ENCODE results near the gene THPO. TPM values are rescaled to one million over a fixed set of nuclear protein-coding genes. Genes with fewer than 3 reads are reported as not detected.
A peak's percentile ranks its signal among the peaks of the same experiment; 100 is the strongest.

Gene THPO
- total RNA-seq, 1 donor from 2014 or later = not detected

DNA sequence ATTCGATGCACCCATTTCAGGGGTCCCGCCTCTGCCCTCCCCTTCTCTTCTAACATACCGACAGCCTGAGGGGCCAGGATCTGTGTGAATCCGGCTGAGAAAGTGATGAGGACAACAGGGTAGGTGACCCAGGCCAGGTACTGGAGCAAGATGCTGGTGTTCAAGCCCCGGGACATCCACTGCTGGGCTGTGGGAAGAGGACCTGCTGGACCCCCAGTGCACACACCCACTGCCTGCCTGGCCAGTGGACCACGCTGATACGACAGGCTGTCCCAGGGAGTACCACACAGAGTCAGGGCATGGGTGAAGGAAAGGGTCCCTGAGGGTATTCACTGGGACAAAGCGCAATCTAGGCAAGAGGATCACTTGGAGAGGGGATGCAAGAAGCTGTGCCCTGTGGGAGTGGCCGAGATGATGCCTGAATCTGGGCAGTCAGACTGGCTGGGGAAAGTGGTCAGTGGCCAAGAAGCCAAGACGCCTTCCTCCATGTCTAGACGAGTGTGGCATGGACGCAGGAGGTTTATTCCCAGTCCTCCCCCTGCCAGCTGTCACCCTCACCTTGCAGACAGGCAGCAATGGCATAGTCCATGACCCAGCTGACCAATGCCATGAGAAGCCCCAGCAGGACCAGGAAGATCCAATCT, 19.8 kb downstream of the THPO start:
- Mint-ChIP-seq H3K27ac (no peak overlapping the region), H3K9me3 (no peaks in the 10 kb centered on the region), H3K4me1 (ENCODE audit: low read depth) (peaks cover 5% of the 10 kb centered on the region), H3K36me3 (ENCODE audit: low read depth) (peaks cover under 1% of the 10 kb centered on the region), H3K27me3 (ENCODE audit: low read depth) (no peaks in the 10 kb centered on the region), H3K4me3 (ENCODE audit: low read depth) (no peak overlapping the region)
- no peak for DNase-seq (ENCODE audit: low spot score)
- intact Hi-C loops (cut with micrococcal nuclease) = no loop called here

DNA sequence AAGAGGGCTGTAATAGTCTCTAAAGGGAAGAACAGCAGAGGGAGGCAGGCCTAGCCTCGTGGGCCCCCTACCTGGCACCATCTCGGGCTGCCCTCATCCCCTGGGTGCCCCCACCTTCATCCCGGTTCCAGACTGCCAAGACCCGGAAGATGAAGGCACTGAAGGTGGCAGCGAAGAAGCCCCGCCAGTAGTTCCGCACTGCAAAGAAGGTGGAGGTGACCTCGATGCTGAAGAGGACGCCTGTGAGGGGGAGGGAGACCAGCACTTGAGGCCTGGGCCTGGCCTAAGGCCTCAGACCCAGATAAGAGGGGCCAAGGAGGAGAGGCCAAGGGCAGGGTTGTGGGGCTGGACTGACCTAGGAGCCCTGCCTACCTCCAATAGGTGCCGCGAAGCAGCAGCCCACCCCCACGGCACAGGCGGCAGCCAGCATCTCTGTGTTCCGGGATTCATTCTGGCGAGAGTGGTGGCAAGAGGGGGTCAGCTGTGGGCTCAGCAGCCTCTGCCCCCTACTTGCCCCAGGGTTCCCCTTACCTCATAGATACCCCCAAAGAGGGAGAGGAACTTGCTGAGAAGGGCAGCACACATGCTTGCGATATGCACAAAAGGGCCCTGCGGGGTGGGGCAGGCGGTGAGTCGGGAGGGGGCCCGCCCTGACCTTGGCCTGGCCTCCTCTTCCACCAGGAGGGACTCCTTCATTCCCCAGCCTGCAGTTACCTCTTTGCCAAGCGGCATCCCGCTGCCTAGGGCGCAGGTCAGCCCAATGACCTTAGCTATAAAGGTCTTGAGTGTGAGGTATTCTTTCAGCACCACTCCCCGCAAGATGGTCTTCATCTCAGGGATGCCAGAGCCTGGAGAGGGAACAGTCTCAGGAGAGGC, 20.5 kb downstream of the THPO start:
- no peaks in the 10 kb centered on the region for H3K27me3 Mint-ChIP-seq (ENCODE audit: low read depth)
- H3K4me3 Mint-ChIP-seq (ENCODE audit: low read depth) = no peak overlapping the region
- no peak overlapping the region for H3K27ac Mint-ChIP-seq
- H3K9me3 Mint-ChIP-seq = no peaks in the 10 kb centered on the region
- peaks cover 5% of the 10 kb centered on the region for H3K4me1 Mint-ChIP-seq (ENCODE audit: low read depth)
- H3K36me3 Mint-ChIP-seq (ENCODE audit: low read depth) = no peaks in the 10 kb centered on the region
- DNase-seq (ENCODE audit: low spot score) = no peak
- intact Hi-C loops (cut with micrococcal nuclease) = no loop called here

DNA sequence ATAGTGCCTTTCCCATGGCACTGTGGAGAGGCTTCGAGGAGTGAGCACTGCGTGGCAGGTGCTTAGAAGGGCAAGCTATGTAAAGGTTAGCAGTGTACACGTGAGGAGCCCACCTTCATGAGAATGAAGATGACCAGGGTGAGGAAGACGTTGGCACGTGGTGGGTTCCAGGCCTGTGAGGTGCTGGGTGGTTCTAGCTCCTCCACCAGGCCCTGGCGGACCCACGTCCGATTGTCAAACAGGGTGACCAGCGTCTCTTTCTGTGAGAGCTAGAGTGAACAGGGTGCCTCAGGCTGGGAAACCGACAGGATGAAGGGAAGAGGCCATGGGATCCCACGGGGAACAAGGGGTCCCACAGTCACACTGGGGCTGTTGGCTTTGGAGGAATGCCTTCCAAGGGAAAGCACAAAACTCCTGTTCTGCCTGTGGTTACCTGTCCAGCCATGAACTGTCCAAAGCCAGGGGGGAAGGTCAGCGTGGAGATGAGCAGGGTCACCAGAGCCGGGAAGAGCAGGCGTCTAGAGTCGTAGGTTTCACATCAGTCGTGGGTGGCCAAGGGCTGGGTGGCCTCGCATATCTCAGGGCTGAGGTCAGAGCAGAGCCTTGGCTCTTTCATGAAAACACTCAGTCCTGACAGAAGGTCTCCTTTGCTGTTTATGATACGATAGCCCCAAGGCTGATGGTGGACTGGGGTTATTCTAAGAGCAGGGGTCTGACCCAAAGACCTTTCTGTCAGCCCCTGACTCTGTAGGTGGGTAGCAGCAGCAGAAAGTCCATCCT, 22.6 kb downstream of the THPO start:
- no peak overlapping the region for H3K27ac Mint-ChIP-seq
- peaks cover 2% of the 10 kb centered on the region for H3K4me1 Mint-ChIP-seq (ENCODE audit: low read depth)
- H3K9me3 Mint-ChIP-seq = no peaks in the 10 kb centered on the region
- H3K36me3 Mint-ChIP-seq (ENCODE audit: low read depth) = no peaks in the 10 kb centered on the region
- no peak overlapping the region for H3K4me3 Mint-ChIP-seq (ENCODE audit: low read depth)
- intact Hi-C loops (cut with micrococcal nuclease) = no loop called here
- H3K27me3 Mint-ChIP-seq (ENCODE audit: low read depth) = no peaks in the 10 kb centered on the region
- no peak for DNase-seq (ENCODE audit: low spot score)

DNA sequence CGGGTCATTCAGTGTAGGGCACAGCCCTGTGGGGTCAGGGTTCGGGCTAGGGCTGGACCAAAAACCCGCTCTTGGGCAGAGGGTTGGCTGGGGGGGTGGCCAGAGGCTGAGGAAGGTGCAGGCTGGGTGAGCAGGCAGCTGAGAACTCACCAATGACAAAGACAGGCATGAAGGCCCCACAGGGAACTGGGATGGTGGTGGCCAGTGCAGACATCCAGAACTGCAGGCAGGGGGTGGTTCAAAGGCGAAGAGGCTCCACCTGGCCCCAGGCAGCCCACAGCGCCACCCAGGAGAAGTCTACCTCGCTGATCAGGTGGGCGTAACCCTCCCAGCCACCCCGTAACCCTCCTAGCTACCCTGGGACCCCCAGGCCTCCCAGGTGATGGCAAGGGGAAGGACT, 23.3 kb downstream of the THPO start:
- DNase-seq (ENCODE audit: low spot score) = no peak
- Mint-ChIP-seq H3K36me3 (ENCODE audit: low read depth) (no peaks in the 10 kb centered on the region), H3K4me1 (ENCODE audit: low read depth) (peaks cover 2% of the 10 kb centered on the region), H3K27me3 (ENCODE audit: low read depth) (no peaks in the 10 kb centered on the region), H3K27ac (no peak overlapping the region), H3K4me3 (ENCODE audit: low read depth) (no peak overlapping the region), H3K9me3 (no peaks in the 10 kb centered on the region)
- intact Hi-C loops (cut with micrococcal nuclease) = no loop called here

DNA sequence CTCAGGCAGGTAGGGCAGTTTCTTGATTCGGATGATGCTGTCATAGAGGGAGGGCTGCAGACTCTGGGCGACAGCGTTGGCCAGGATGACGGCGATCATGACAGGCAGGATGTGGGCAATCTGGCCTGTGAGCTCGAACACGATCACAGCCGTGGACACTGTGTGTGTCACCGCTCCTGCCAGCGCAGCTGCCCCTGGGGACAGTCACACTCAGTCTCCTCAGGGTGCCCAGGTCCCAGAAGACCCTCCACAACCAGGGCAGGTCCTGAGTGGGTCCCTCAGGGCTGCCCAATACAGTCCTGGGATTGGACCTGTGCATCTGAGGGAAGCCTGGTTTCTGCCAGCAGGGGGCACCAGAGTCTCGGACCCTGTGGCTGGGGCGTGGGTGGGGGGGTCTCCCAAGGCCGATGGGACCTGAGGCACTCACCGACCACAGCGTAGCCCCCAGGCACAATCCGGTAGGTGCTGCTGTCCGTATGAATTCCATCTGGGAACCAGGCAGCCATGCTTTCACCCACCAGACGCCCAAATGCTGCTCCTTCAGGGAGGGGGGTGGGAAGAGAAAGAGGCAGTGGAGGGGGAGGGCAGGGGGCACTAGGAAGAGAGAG, 23.8 kb downstream of the THPO start:
- H3K36me3 Mint-ChIP-seq (ENCODE audit: low read depth) = no peaks in the 10 kb centered on the region
- intact Hi-C loops (cut with micrococcal nuclease) = no loop called here

DNA sequence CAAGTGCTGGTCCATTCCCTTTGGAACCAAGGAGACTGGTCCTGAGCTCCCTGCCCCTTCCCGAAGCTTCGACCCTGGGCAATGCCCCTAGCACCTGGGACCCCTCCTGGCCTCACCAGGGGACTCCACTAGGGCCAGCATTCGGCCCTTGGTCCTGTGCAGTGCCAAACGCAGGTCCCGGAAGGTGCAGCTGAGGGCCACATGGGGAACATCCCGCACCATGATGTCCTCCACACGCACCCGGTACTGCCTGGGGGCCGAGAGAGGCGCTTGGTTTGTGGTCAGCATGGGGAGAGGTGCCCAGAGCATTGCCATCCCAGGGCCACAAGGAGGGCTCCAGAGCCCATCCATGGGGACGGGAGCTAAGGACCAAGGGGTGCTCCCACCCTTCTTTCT, 24.5 kb downstream of the THPO start:
- Mint-ChIP-seq H3K27me3 (ENCODE audit: low read depth) (no peaks in the 10 kb centered on the region), H3K9me3 (no peaks in the 10 kb centered on the region), H3K4me1 (ENCODE audit: low read depth) (peaks cover 2% of the 10 kb centered on the region), H3K36me3 (ENCODE audit: low read depth) (no peaks in the 10 kb centered on the region), H3K4me3 (ENCODE audit: low read depth) (no peak overlapping the region), H3K27ac (no peak overlapping the region)
- intact Hi-C loops (cut with micrococcal nuclease) = no loop called here
- DNase-seq (ENCODE audit: low spot score) = no peak

More for the DNA sequence above, 23.8 kb downstream of the THPO start:
- H3K27ac Mint-ChIP-seq = no peak overlapping the region
- DNase-seq (ENCODE audit: low spot score) = peak; percentile 35
- H3K27me3 Mint-ChIP-seq (ENCODE audit: low read depth) = no peaks in the 10 kb centered on the region
- no peak overlapping the region for H3K4me3 Mint-ChIP-seq (ENCODE audit: low read depth)
- H3K4me1 Mint-ChIP-seq (ENCODE audit: low read depth) = peaks cover 2% of the 10 kb centered on the region
- no peaks in the 10 kb centered on the region for H3K9me3 Mint-ChIP-seq

DNA sequence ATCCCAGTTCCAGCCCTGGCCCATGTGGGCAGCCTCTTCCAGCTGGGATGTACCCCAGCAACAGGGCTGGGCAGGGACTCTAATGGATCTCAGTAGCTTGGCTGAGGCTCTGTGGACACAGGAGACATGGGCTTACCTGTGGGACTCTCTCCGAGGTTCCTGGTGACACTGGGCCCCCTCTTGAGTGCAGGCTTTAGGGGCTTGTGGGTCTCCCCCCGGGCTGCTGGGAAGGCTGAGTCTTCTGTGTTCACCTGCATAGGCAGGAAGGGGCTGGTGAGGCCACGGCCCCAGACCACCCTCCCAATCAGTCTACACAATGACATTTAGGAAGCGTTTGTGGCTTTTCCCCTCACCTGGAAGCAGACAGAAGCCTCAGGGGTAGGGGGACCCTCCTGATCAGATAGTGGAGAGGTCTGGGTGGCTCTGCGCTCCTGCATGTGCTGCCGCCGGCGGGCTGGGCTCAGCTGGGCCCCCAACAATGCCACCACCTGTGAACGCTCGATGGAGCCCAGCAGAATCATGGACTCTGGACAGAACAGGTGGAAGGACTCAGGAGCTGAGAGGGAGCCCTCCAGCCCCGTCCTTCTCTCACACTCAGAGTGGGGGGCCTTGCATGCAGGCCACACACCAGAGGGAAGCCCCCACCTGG, 25.0 kb downstream of the THPO start:
- no peaks in the 10 kb centered on the region for H3K27me3 Mint-ChIP-seq (ENCODE audit: low read depth)
- no peaks in the 10 kb centered on the region for H3K36me3 Mint-ChIP-seq (ENCODE audit: low read depth)
- intact Hi-C loops (cut with micrococcal nuclease) = no loop called here
- DNase-seq (ENCODE audit: low spot score) = no peak
- no peak overlapping the region for H3K27ac Mint-ChIP-seq
- peaks cover 2% of the 10 kb centered on the region for H3K4me1 Mint-ChIP-seq (ENCODE audit: low read depth)
- no peak overlapping the region for H3K4me3 Mint-ChIP-seq (ENCODE audit: low read depth)
- no peaks in the 10 kb centered on the region for H3K9me3 Mint-ChIP-seq

DNA sequence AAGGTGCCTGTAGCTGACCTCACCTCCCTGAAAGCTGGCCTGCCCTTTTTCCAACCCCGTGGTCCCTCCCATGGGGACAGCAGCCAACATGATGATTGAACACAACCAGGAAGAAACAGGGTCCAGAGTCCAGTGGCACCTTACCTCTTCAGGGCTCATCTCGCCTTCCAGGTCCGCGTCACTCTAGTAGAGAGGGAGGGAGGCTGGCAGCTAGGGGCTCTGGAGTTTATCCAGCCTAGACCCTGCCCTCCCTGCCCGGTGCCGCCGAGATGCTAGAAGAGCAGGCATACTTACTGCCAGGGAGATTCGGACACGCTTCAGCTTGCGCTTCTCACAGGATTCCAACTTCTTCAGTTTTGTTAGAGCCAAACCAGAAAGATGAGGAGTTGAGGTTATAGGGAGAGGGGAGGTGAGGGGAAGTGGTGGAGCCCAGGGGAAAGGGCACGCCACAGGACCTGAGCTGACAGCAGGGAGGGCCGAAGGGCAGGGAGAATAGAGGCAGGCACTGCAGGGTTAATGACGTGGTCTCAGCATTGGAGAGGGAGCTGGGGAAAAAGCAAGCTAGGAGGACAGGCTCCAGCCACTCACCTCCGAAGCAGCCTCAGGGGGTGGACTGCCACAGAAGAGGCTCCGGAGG, 25.7 kb downstream of the THPO start:
- intact Hi-C loops (cut with micrococcal nuclease) = no loop called here
- H3K4me3 Mint-ChIP-seq (ENCODE audit: low read depth) = no peak overlapping the region
- peaks cover 8% of the 10 kb centered on the region for H3K4me1 Mint-ChIP-seq (ENCODE audit: low read depth)
- no peak for DNase-seq (ENCODE audit: low spot score)
- H3K9me3 Mint-ChIP-seq = no peaks in the 10 kb centered on the region
- no peaks in the 10 kb centered on the region for H3K36me3 Mint-ChIP-seq (ENCODE audit: low read depth)
- no peak overlapping the region for H3K27ac Mint-ChIP-seq
- H3K27me3 Mint-ChIP-seq (ENCODE audit: low read depth) = no peaks in the 10 kb centered on the region

DNA sequence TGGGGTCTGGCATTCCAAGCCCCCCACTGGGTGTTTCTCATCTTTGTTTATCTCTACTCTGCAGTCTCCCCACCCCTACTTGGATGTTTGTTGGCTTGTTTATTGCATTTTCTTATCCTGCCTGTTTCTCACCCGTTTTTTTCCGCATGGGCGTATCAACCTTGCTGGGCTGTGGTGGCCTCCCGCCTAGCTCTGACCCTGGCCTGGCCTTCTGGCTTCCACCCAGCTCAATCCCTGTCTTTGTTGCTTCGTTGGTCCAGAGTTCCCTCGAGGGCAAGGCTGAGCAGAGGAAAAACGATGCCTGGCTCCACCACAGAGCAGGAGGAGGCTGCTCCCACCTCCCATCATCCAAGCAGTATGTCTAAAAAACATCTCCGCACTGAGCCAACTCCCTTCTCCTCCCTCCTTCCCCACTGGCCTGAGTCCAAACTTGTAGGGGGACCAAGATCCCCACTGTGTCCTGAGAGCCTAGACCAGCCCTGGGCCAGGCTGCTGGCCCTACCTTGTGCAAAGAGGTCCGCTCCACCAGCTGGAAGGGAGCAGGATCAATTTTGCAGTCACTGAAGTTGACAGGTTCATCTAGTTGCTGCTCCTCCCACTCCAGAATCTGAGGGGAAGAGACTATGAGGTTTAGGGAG, 26.4 kb downstream of the THPO start:
- no peaks in the 10 kb centered on the region for H3K27me3 Mint-ChIP-seq (ENCODE audit: low read depth)
- no peak for DNase-seq (ENCODE audit: low spot score)
- H3K4me1 Mint-ChIP-seq (ENCODE audit: low read depth) = peaks cover 8% of the 10 kb centered on the region
- no peaks in the 10 kb centered on the region for H3K36me3 Mint-ChIP-seq (ENCODE audit: low read depth)
- intact Hi-C loops (cut with micrococcal nuclease) = no loop called here
- H3K9me3 Mint-ChIP-seq = no peaks in the 10 kb centered on the region
- H3K4me3 Mint-ChIP-seq (ENCODE audit: low read depth) = no peak overlapping the region
- H3K27ac Mint-ChIP-seq = no peak overlapping the region

DNA sequence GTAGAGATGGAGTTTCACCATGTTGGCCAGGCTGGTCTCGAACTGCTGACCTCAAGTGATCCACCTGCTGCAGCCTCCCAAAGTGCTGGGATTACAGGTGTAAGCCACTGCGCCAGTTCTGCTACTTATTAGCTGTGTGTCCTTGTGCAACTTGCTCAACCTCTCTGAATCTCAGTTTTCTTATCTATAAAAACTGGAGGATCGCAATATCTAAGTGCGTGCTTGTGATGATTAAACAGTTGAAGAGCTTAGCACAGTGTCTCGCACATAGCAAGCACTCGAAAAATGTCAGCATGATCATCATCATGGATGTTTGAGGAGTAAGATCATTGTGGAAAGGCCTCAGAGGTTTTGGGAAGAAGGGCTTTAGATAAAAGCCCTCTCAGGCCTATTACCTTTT, 27.4 kb downstream of the THPO start:
- Mint-ChIP-seq H3K9me3 (no peaks in the 10 kb centered on the region), H3K36me3 (ENCODE audit: low read depth) (peaks cover under 1% of the 10 kb centered on the region), H3K4me3 (ENCODE audit: low read depth) (no peak overlapping the region), H3K4me1 (ENCODE audit: low read depth) (peaks cover 8% of the 10 kb centered on the region), H3K27me3 (ENCODE audit: low read depth) (no peaks in the 10 kb centered on the region), H3K27ac (no peak overlapping the region)
- DNase-seq (ENCODE audit: low spot score) = no peak
- intact Hi-C loops (cut with micrococcal nuclease) = no loop called here

DNA sequence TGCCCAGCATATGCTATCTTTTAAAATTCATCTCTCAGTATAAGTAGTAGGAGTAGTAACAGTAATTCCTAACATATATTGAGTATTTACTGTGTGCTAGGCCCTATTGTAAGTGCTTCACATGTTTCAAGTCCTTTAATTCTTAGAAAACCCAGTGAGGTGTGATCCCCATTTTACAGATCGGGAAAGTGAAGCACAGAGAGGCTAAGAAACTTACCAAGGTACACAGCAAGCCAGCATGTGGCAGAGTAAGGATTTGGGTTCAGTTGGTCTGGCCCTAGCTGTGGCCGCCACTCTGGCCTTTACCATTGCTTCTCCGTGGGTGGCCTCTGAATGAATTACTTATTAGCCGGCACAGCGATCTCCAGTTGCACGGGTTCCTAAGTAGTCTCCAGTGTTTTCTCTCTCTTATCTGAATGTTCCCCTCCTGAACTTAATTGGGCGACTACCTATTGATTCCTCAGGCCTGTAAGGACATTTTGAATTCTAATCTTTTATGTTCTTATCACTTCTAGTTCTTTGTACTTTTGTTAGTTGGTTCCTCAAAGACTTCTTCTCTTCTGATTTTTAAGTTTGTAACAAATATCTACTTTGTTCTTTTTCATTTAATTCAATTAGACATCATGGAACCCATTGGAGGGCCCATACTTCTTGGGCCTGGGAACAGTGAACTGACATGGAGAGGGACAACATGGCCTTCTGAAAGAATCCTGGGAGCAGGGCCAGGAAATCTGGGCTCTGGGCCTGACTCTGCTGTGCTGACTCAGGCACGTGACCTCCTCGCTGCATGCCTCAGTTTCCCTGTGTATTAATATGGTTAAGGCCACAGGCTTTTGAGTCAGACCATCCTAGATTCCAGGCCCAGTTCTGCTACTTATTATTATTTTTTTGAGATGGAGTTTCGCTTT, 28.2 kb downstream of the THPO start:
- H3K27ac Mint-ChIP-seq = no peak overlapping the region

More for the DNA sequence above, 28.2 kb downstream of the THPO start:
- no peaks in the 10 kb centered on the region for H3K27me3 Mint-ChIP-seq (ENCODE audit: low read depth)
- intact Hi-C loops (cut with micrococcal nuclease) = no loop called here
- peaks cover 3% of the 10 kb centered on the region for H3K36me3 Mint-ChIP-seq (ENCODE audit: low read depth)
- H3K4me3 Mint-ChIP-seq (ENCODE audit: low read depth) = no peak overlapping the region
- peaks cover 8% of the 10 kb centered on the region for H3K4me1 Mint-ChIP-seq (ENCODE audit: low read depth)
- no peak for DNase-seq (ENCODE audit: low spot score)
- no peaks in the 10 kb centered on the region for H3K9me3 Mint-ChIP-seq
